DOHH2 (cell line): Measurements from ENCODE around the gene SPATA20.

ENCODE experiments used
- H3F3A ChIP-seq: fragments of 200-600 bp; sonication (generic), shearing (Covaris generic); 2 replicates; pipeline ENCODE4 v1.6.0; 2016; ENCODE audit warnings: antibody characterized with exemption, mild to moderate bottlenecking; ENCODE audit not compliant: control insufficient read depth, insufficient read depth
- H3K27ac ChIP-seq: fragments of 200-600 bp; sonication (generic); 2 replicates; pipeline ENCODE4 v1.5.1; 2014; ENCODE audit warnings: low read depth, mild to moderate bottlenecking, low read length, moderate library complexity
- H3K27me3 ChIP-seq: fragments of 200-600 bp; sonication (generic); 2 replicates; pipeline ENCODE4 v1.6.1; 2014; ENCODE audit warnings: mild to moderate bottlenecking, low read length, mixed read lengths; ENCODE audit not compliant: control insufficient read depth
- H3K36me3 ChIP-seq: fragments of 200-600 bp; sonication (generic); 2 replicates; pipeline ENCODE4 v1.6.1; 2014; ENCODE audit warnings: mild to moderate bottlenecking, low read length, moderate library complexity, mixed read lengths; ENCODE audit not compliant: control insufficient read depth
- H3K4me1 ChIP-seq: fragments of 200-600 bp; sonication (generic); 2 replicates; pipeline ENCODE4 v1.6.1; 2014; ENCODE audit warnings: mild to moderate bottlenecking, low read length, mixed read lengths; ENCODE audit not compliant: control insufficient read depth
- H3K4me2 ChIP-seq: fragments of 200-600 bp; sonication (generic); 2 replicates; pipeline ENCODE4 v1.6.0; 2014; ENCODE audit warnings: mild to moderate bottlenecking, low read length, moderate library complexity
- H3K4me3 ChIP-seq: fragments of 200-600 bp; sonication (generic); 2 replicates; pipeline ENCODE4 v1.5.1; 2014; ENCODE audit warnings: mild to moderate bottlenecking, low read length, mixed read lengths
- H3K79me2 ChIP-seq: fragments of 200-600 bp; sonication (generic); 2 replicates; pipeline ENCODE4 v1.6.1; 2014; ENCODE audit warnings: mild to moderate bottlenecking, low read length, mixed read lengths; ENCODE audit not compliant: control insufficient read depth
- H3K9me2 ChIP-seq: fragments of 200-600 bp; sonication (generic); replicated peaks from 2 replicates; pipeline ENCODE4 v1.6.1; 2014; ENCODE audit warnings: mild to moderate bottlenecking, low read length, mixed read lengths; ENCODE audit not compliant: control insufficient read depth
- H3K9me3 ChIP-seq: fragments of 200-600 bp; sonication (generic); 2 replicates; pipeline ENCODE4 v1.6.1; 2014; ENCODE audit warnings: antibody characterized with exemption, low read length, mixed read lengths; ENCODE audit not compliant: control insufficient read depth, insufficient read depth
- H4K20me1 ChIP-seq: fragments of 200-600 bp; sonication (generic); 2 replicates; pipeline ENCODE4 v1.6.0; 2014; ENCODE audit warnings: low read depth, mild to moderate bottlenecking, antibody characterized with exemption, low read length, moderate library complexity; ENCODE audit not compliant: control insufficient read depth, insufficient read depth
- CTCF ChIP-seq: fragments of 200-600 bp; sonication (generic); IDR thresholded peaks from one replicate; pipeline ENCODE4 v1.5.1; 2014; ENCODE audit warnings: antibody characterized with exemption, mild to moderate bottlenecking, low read depth, low read length; ENCODE audit not compliant: poor library complexity, severe bottlenecking
- EZH2phosphoT487 ChIP-seq: fragments of 200-600 bp; sonication (generic); IDR thresholded peaks from 2 replicates; pipeline ENCODE4 v1.6.1; 2017; ENCODE audit warnings: borderline replicate concordance, mild to moderate bottlenecking, antibody characterized with exemption, low read length, moderate library complexity, mixed read lengths

SPATA20 gene

GRCh38 chr17:50534979-50535326, 12.0 kb upstream of the SPATA20 start:
- Histone ChIP-seq H3K27ac (no peak overlapping the region), H3K79me2 (no peaks in the 10 kb centered on the region), H3K4me3 (no peak overlapping the region), H3F3A (no peaks in the 10 kb centered on the region), H3K4me1 (no peaks in the 10 kb centered on the region), H3K9me3 (no peaks in the 10 kb centered on the region), H3K27me3 (peaks cover 40% of the 10 kb centered on the region), H3K36me3 (no peaks in the 10 kb centered on the region), H3K4me2 (no peak overlapping the region), H3K9me2 (no peaks in the 10 kb centered on the region), H4K20me1 (no peaks in the 10 kb centered on the region)
- TF ChIP-seq EZH2phosphoT487, result no peak
- no peak for TF ChIP-seq CTCF

GRCh38 chr17:50535407-50535806, 11.6 kb upstream of the SPATA20 start:
- H3K4me1 ChIP-seq, result no peaks in the 10 kb centered on the region
- H3K36me3 ChIP-seq, result no peaks in the 10 kb centered on the region
- H3K79me2 ChIP-seq, result no peaks in the 10 kb centered on the region
- no peaks in the 10 kb centered on the region for H3K9me2 ChIP-seq
- H3K4me3 ChIP-seq, result no peak overlapping the region
- H3K27ac ChIP-seq, result no peak overlapping the region
- H3K9me3 ChIP-seq, result no peaks in the 10 kb centered on the region
- no peaks in the 10 kb centered on the region for H4K20me1 ChIP-seq
- TF ChIP-seq CTCF (no peak), EZH2phosphoT487 (no peak)
- H3F3A ChIP-seq, result no peaks in the 10 kb centered on the region
- peaks cover 40% of the 10 kb centered on the region for H3K27me3 ChIP-seq
- no peak overlapping the region for H3K4me2 ChIP-seq

GRCh38 chr17:50536683-50537646, 10.0 kb upstream of the SPATA20 start:
- Histone ChIP-seq H3K4me1 (peaks cover 9% of the 10 kb centered on the region), H3K27me3 (peaks cover 36% of the 10 kb centered on the region)
- TF ChIP-seq EZH2phosphoT487 (no peak), CTCF (no peak)

More at GRCh38 chr17:50536683-50537646, 10.0 kb upstream of the SPATA20 start:
- no peaks in the 10 kb centered on the region for H3K79me2 ChIP-seq
- no peaks in the 10 kb centered on the region for H3K9me3 ChIP-seq
- H3K9me2 ChIP-seq, result no peaks in the 10 kb centered on the region
- no peak overlapping the region for H3K27ac ChIP-seq
- H3K4me2 ChIP-seq, result no peak overlapping the region
- H4K20me1 ChIP-seq, result no peaks in the 10 kb centered on the region
- no peaks in the 10 kb centered on the region for H3K36me3 ChIP-seq
- H3K4me3 ChIP-seq, result no peak overlapping the region
- H3F3A ChIP-seq, result no peaks in the 10 kb centered on the region
